HepG2 (cell line): ENCODE data around the gene CD46.

Source experiments
- BRCA1 ChIP-seq: sonication (generic); formaldehyde crosslinking; IDR thresholded peaks from 2 replicates; pipeline ENCODE4 v1.4.0; 2020; ENCODE audit warnings: missing genetic modification reagents
- CTCF ChIP-seq: sonication (generic); formaldehyde crosslinking; IDR thresholded peaks from 2 replicates; pipeline ENCODE4 v1.5.0; 2020; ENCODE audit warnings: mild to moderate bottlenecking, missing genetic modification reagents, moderate library complexity
- JUNB ChIP-seq: sonication (generic); formaldehyde crosslinking; IDR thresholded peaks from 2 replicates; pipeline ENCODE4 v1.8.0; 2022; ENCODE audit warnings: missing genetic modification reagents, mild to moderate bottlenecking, borderline replicate concordance
- MAX ChIP-seq: IDR thresholded peaks from 2 replicates; pipeline ENCODE4 v1.6.1; 2012; ENCODE audit warnings: inconsistent platforms
- POLR2A ChIP-seq, 2 experiments: IDR thresholded peaks; 2 replicates each; pipeline ENCODE4 v1.6.1; 2011; ENCODE audit warnings: low read depth in 2 of 2, low read length in 2 of 2, mild to moderate bottlenecking in 1 of 2, moderate library complexity in 1 of 2; ENCODE audit not compliant: insufficient read depth in 1 of 2
- RERE ChIP-seq: IDR thresholded peaks from 2 replicates; pipeline ENCODE4 v1.6.1; 2016; ENCODE audit warnings: low read depth, missing genetic modification reagents, missing compliant biosample characterization
- SIX1 ChIP-seq: sonication (generic); formaldehyde crosslinking; IDR thresholded peaks from 2 replicates; pipeline ENCODE4 v1.4.0; 2020; ENCODE audit warnings: missing genetic modification reagents, borderline replicate concordance
- TFAP4 ChIP-seq: sonication (generic); IDR thresholded peaks from 2 replicates; pipeline ENCODE4 v1.6.1; 2016; ENCODE audit warnings: low read depth, borderline replicate concordance
- ZNF615 ChIP-seq: sonication (generic); formaldehyde crosslinking; IDR thresholded peaks from 2 replicates; pipeline ENCODE4 v1.5.0; 2020; ENCODE audit warnings: mild to moderate bottlenecking, missing genetic modification reagents, borderline replicate concordance

GRCh38 chr1:207808322-207808705 is 56.5 kb downstream of the CD46 start:
- TF ChIP-seq POLR2A (IDR thresholded peaks at IDR 0.05; ENCODE audit: insufficient read depth in 1 of 2, low read depth in 2 of 2, low read length in 2 of 2): no peak
- no peak for TF ChIP-seq BRCA1
- no peak for TF ChIP-seq TFAP4
- no peak for TF ChIP-seq RERE
- TF ChIP-seq CTCF (CRISPR knock-in tag): no peak
- TF ChIP-seq MAX: no peak
- no peak for TF ChIP-seq JUNB (CRISPR knock-in tag)
- no peak for TF ChIP-seq ZNF615 (CRISPR knock-in tag)
- no peak for TF ChIP-seq SIX1
